UCSD-AML1 (cell line): ENCODE measurements around the gene BRCA1.
"Not testable (repeated sequence)": the region's sequence is repeated elsewhere in the genome, so short reads cannot be mapped to it uniquely, and the experiment has no call there.

Source experiments
- DNase-seq: peaks from one replicate; lab custom pipeline; 2025; ENCODE audit not compliant: unreplicated experiment; lab: John Stamatoyannopoulos, UW

BRCA1 gene

DNA sequence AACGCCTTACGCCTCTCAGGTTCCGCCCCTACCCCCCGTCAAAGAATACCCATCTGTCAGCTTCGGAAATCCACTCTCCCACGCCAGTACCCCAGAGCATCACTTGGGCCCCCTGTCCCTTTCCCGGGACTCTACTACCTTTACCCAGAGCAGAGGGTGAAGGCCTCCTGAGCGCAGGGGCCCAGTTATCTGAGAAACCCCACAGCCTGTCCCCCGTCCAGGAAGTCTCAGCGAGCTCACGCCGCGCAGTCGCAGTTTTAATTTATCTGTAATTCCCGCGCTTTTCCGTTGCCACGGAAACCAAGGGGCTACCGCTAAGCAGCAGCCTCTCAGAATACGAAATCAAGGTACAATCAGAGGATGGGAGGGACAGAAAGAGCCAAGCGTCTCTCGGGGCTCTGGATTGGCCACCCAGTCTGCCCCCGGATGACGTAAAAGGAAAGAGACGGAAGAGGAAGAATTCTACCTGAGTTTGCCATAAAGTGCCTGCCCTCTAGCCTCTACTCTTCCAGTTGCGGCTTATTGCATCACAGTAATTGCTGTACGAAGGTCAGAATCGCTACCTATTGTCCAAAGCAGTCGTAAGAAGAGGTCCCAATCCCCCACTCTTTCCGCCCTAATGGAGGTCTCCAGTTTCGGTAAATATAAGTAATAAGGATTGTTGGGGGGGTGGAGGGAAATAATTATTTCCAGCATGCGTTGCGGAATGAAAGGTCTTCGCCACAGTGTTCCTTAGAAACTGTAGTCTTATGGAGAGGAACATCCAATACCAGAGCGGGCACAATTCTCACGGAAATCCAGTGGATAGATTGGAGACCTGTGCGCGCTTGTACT lies at the start of gene BRCA1:
Gene BRCA1, minus strand, starts transcription at position 232 of the 834 bp plus-strand sequence. CDS start 1,268 bp downstream, outside the sequence.
- peak; percentile 93 for DNase-seq

DNA sequence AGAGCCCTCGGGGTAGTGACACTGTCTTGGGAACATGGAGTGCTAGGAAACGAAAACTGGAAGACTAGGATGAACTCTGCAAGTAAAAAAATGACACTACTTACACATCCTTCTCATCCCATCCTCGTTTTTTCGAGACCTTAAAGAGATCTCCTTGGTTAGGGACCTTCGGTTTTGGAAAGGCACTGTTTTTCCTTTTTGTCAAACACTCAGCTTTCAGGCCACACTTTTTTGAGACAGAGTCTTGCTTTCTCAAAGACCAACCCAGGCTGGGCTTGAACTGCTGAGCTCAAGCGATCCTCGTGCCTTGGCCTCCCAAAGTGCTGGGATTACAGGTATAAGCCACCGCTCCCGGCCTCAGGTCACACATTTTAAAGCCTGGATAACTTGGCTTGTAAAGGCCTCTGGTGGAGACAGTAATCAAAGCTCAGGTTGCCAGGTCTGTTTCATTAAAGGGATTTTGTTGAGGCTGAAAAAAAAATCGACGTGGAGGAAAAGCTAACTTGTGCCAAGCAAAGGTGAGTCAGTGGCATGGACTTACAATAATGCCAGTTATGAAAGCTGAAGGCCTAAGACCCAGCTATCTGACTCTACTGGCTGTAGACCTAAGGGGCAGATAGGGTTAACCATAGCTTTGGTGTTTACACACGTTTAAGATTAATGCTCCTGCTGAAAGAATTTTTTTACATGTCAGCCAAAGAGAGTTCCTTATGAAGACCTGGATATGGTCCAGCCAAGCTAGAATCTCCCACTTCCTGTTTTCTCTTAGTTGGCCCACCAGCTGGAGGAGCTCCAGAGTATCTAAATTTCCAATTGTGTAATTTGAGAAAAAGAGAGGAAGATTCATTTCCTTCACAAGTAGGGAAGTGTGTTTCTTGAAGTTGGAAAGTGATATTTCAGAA lies 46.7 kb upstream of the BRCA1 start:
- DNase-seq = peak; percentile 28

DNA sequence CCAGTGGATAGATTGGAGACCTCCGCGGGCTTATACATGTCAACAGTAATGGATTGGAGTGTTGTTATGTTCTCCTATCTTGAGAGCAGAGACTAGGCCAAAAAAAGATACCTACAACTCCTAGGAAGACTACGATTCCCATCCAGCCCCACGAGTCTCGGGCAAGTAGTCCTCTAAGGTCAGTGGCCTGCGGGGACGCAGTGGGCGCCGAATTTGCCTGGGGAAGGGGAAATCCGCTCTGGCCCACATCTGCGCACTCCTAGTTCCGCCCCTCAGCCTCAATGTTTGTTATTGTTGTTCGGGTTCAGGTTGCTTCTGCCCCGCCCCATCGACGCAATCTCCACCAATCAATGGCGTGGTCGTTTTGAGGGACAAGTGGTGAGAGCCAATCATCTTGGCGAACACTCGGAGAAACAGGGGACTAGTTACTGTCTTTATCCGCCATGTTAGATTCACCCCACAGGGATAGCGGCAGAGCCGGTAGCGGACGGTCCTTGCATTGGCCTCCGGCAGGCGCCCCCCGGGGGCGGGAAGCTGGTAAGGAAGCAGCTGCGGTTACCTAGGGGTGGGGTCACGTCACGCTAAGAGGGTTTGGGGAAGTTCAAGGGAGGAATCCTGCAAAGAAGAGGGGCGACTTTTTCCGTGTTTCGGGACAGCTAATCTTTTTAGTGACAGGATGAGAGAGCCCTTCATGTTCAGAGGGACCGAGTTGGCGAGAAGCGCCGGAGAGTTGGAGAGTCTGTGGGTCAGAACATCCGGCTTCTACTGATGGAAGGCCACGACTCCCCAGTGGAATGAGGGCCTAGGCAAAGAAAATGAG lies 45.8 kb upstream of the BRCA1 start, which contains the start of gene NBR1:
Gene NBR1, plus strand, starts transcription at position 449 of the 820 bp plus-strand sequence. CDS start 4,586 bp downstream, outside the sequence.
- peak; percentile 96 for DNase-seq

DNA sequence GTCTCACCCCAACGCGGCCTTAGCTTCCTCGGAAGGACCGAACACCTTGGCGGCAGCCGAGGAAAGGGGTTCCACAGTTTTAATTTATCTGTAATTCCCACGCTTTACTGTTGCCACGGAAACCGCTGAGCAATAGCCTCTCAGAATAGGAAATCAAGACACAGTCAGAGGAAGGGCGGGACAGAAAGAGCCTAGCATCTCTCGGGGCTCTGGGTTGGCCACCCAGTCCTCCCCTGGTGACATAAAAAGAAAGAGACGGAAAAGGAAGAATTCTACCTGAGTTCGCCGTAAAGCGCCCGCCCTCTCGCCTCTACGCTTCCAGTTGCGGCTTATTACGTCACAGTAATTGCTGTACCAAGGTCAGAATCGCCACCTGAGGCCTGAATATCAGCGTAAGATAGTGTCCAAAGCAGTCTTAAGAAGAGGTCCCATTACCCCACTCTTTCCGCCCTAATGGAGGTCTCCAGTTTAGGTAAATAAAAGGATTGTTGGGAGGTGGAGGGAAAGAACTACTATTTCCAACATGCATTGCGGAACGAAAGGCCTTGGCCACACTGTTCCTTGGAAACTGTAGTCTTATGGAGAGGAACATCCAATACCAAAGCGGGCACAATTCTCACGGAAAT lies 45.1 kb upstream of the BRCA1 start:
- DNase-seq = peak; percentile 87

DNA sequence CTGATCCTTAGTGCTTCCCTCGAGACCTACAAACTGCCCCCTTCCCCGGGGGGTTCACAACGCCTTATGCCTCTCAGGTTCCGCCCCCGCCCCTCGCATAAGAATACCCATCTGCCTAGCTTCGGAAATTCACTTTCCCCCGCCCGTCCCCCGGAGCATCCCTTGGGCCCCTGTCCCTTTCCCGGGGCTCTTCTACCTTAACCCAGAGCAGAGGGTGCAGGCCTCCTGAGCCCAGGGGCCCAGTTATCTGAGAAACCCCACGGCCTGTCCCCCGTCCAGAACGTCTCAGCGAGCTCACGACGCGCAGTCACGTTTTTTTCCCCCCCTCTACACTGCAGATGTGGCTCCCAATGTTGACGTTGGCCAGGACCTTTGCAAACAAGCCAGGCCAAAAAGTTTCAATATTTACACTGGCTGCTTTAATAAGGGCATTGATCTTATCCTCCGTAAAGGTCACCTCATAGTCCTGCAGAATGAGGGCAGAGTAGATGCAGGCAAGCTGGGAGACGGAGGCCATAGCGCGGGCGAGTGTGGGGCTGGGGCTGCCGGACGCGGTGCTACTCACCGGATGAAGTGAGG lies 44.5 kb upstream of the BRCA1 start:
- DNase-seq = peak; percentile 47

DNA sequence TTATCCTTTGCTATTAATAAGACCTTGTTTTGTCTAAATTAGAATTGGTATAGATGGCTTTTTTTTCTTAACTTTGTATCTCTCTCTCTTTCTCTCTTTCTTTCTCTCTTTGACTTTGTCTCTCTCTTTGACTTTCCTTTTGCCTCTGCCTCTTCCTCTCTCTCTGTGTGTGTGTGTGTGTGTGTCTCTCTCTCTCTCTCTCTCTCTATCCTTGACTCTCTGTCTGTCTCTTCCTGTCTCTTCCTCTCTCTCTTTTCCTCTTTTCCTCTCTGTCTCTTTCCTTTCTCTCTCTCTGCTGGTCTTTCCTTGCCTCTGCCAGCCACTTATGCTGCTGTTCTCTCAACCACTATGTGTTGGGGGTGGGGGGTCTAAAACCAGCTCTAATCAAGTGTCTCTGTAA lies 40.8 kb upstream of the BRCA1 start:
- not testable (repeated sequence) for DNase-seq

DNA sequence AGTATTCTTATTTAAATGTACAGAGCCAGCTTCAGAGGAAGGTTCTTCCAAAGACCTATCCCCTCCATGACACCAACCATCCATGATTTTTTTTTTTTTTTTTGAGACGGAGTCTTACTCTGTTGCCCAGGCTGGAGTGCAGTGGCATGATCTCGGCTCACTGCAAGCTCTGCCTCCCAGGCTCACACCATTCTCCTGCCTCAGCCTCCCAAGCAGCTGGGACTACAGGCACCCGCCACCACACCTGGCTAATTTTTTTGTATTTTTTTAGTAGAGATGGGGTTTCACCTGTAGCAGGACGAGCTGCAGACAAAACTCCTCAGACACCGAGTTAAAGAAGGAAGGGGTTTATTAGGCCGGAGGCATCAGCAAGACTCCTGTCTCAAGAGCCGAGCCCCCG lies 34.8 kb upstream of the BRCA1 start:
- not testable (repeated sequence) for DNase-seq

DNA sequence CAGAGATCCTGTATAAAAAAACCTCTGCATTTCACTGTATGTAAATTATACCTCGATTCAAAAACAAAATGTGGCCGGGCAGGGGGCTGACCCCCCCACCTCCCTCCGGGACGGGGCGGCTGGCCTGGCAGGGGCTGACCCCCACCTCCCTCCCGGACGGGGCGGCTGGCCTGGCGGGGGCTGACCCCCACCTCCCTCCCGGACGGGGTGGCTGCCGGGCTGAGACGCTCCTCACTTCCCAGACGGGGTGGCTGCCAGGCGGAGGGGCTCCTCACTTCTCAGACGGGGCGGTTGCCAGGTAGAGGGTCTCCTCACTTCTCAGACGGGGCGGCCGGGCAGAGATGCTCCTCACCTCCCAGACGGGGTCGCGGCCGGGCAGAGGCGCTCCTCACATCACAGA lies 34.1 kb upstream of the BRCA1 start:
- not testable (repeated sequence) for DNase-seq

DNA sequence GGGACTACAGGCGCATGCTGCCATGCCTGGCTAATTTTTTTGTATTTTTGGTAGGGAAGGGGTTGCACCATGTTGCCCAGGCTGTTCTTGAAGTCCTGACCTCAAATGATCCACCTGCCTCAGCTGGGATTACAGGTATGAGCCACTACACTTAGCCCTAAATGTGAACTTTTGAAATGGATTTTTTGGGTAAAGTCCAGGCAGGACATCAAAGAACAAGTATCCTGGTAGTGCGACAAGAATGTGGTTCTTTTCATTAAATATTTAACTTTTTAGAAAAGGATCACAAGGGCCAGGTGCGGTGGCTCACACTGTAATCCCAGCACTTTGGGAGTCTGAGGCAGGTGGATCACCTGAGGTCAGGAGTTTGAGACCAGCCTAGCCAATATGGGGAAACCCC lies 30.5 kb upstream of the BRCA1 start:
- no peak for DNase-seq

DNA sequence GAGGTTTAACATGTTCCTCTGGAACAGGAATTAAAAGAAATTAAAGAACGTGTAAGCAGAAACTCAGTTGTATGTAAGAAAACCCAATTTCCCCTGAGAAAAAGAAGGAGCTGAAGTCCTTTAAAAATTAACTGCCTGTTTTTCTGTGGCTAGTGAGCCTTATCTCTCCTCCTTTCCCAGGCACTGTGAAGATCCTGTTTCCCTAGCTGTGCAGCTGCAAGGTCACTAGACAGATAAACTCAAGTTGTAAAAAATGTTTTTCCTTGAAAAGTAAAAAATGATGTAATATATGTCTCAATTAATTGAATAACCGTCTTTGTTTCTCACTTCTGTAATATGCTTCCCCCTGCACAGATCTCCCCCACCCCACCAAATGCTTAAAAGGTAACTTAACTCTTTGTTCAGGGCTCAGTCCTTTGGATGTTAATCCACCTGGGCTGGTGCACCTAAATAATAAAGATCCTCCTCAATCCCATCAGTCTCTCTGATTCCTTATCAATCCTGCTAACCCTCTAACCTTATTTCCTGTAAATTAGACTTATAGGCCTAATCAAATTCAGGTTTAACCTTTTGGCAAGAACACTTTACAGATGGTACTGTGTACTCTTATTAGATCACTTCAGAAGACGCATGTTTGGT lies 28.2 kb upstream of the BRCA1 start:
- not testable (repeated sequence) for DNase-seq

DNA sequence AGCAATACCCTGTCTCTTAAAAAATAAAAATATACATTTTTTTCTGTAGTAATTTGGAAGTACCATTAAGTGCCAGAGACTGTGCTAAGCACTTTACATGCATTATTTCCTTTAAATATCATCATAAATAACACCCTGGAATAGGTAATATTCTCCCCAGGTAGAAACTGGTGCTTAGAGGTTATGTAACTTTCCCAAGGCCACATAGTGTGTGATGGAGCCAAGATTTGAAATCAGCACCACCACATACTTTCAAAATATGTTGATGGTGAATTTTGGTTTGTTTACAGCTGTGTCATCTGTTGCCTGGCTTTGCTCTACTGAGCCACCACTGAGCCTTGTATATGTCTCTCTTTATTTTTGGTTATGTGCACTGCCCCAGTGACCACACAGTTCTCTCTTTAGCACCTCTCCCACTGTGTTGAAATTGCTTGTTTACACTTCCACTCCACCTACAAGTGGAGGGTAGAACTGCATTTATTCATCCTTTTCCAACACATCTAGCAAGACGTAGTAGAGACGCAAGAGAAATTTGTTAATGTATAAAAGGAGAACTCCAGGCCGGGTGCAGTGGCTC lies 26.8 kb upstream of the BRCA1 start:
- DNase-seq = no peak

DNA sequence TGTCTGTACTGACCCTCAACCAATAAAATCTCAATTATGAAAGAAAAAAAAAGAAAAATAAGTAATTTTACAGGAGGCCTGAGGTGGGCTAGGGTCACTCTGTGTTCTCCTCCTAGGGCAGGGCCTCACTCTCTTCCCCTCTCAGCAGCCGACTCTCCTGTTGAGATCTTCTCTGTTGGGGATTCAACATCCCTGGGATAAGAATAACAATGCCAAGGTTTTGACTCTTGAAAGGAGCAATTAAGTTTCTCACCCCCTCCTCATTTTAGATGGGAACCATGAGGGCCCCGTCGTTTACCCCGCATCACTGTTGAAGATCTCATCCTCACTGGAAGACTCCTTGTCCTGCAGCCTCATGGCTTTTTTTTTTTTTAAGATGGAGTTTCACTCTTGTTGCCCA lies 21.5 kb upstream of the BRCA1 start:
- DNase-seq = no peak

DNA sequence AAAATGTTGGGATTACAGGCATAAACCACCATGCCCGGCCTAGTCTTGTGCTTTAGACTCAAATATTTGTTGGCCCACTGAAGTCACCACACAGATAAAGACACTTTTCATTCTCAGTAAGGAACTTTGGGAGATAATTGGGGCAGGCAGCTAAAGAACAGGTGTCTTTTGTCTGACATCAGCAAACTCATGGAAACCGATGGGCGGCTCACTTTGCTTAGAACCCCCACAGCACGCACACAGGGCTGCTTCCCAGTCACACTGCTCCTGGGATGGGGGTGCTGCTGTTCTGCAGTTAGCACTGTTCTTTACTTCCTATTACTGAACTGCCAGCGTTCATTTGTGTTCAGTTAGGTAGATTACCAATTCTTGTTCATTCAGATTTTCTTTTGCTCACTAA lies 18.0 kb upstream of the BRCA1 start:
- DNase-seq = no peak

DNA sequence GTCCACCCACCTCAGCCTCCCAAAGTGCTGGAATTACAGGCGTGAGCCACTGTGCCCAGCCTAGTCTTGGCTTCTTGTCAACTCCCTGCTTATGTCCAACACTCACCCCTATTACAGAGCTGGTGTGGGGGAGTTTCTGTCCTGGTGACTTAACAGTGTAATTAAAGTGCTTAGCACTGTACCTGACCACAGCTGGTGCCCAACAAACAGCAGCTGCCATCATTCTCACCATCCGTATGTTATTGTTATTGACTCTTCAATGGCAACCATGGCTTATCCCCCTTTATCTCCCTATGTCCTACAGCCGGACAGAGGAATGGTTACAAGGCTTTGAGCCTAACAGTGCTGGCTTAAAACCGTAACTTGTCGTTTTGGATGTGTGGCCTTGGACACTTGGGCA lies 17.0 kb upstream of the BRCA1 start:
- no peak for DNase-seq

DNA sequence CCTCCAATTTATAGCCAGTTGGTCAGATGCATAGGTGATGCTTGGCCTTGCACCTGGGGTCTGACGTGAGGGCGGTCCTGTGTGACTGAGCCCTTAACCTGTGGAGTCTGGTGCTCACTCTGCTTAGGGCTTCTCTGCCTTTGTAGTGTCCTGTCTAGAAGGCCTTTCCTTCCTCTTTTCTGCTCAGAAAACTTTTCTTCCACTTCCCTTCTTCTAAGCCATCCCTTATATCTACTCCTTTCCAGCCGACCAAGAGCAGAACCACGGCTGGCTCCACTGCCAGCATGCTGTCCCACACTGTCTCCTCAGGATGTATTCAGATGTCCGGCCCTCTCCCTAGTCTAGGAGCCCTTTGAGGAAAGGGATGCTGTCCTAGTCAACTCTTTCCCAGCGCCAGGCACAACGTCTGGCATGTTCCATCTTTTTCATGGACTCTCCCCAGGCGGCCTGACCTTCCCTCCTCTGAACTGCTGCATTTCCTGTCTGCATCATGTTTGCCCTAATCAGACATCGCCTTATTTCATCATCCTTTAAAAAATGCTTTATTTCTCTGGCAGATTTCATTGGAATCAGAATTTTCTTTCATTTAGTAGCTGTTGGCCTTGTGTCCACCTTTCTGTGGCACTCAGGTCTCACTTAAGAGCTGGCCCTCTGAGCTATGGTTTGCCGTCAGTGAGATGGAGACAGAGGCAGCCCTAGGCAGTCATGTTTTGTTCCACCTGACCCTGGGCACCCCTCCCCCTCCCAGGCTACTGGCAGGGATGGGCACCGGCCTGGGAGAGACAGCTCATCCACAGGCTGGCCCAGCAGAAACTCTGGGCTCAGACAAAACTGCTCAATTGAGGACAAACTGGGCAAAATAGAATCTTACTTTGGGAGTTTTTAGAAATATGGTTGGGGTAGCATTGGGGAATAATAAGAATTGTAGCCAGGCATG lies 15.5 kb upstream of the BRCA1 start:
- DNase-seq = peak; percentile 19

DNA sequence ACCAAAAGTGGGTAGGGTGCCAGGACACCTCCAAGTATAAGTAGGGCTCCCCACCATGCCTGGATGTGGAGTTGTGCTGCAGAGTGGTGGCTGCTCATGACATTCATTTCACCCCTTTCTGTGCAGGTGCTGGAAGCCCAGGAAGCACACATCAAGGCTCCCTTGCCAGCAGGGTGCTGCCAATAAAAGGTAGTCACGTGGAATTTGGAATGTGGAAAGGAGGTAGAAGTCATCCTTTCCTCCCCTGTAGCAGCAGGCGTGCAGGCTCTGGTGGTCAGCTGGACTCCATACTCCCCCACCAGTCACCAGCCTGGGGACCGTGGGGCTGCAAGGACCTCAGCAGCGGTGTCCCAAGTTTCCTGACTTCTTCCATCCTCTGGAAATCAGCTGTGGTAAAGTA lies 13.4 kb upstream of the BRCA1 start:
- not testable (repeated sequence) for DNase-seq

DNA sequence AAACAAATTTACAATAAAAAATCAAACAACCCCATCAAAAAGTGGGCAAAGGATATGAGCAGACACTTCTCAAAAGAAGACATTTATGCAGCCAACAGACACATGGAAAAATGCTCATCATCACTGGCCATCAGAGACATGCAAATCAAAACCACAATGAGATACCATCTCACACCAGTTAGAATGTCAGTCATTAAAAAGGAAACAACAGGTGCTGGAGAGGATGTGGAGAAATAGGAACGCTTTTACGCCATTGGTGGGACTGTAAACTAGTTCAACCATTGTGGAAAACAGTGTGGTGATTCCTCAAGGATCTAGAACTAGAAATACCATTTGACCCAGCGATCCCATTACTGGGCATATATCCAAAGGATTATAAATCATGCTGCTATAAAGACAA lies 11.4 kb upstream of the BRCA1 start:
- DNase-seq = not testable (repeated sequence)

DNA sequence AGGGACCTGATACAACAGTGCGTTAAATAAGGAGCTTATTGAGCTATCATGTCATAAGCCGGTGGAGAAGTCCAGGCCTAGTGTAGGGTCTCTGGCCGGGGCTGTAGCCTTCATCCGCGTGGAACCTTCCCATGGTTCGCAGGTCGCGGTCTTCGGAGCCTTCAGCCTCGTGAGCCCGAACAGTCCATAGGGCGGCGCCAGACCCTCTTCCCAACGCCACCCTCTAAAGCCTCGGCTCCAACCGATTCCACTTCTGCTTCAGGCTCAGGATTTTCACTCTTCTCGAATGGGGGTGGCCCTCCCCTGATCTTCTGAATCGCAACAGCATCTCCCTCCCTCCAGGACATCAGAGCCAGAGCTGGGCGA lies 10.3 kb upstream of the BRCA1 start:
- no peak for DNase-seq
